MM.1S (cell line): ENCODE measurements around the gene MON2.

Experiments used
- DNase-seq: peaks from one replicate; pipeline ENCODE4 v3.0.0-alpha.2; 2015
- H2AFZ ChIP-seq: fragments of 300-600 bp; sonication (generic); 2 replicates; pipeline ENCODE4 v1.6.0; 2016; ENCODE audit warnings: antibody characterized with exemption, low read length
- H3F3A ChIP-seq: fragments of 300-600 bp; sonication (generic); 2 replicates; pipeline ENCODE4 v1.6.1; 2016; ENCODE audit warnings: mild to moderate bottlenecking, antibody characterized with exemption, low read length, moderate library complexity, mixed read lengths; ENCODE audit not compliant: insufficient read depth
- H3K27ac ChIP-seq: fragments of 300-600 bp; sonication (generic); 2 replicates; pipeline ENCODE4 v1.5.1; 2016; ENCODE audit warnings: mild to moderate bottlenecking, low read length
- H3K27me3 ChIP-seq: fragments of 300-600 bp; sonication (generic); replicated peaks from 2 replicates; pipeline ENCODE4 v1.6.0; 2016; ENCODE audit warnings: low read length; ENCODE audit not compliant: insufficient read depth
- H3K36me3 ChIP-seq: fragments of 300-600 bp; sonication (generic); replicated peaks from 2 replicates; pipeline ENCODE4 v1.6.1; 2016; ENCODE audit warnings: mild to moderate bottlenecking, low read length, mixed read lengths; ENCODE audit not compliant: insufficient read depth
- H3K4me1 ChIP-seq: fragments of 300-600 bp; sonication (generic); 2 replicates; pipeline ENCODE4 v1.6.1; 2016; ENCODE audit warnings: low read length, mixed read lengths
- H3K4me2 ChIP-seq: fragments of 300-600 bp; sonication (generic); 2 replicates; pipeline ENCODE4 v1.6.0; 2016; ENCODE audit warnings: low read depth, low read length
- H3K4me3 ChIP-seq: fragments of 300-600 bp; sonication (generic); 2 replicates; pipeline ENCODE4 v1.5.1; 2016; ENCODE audit warnings: low read length, mixed read lengths
- H3K79me2 ChIP-seq: fragments of 300-600 bp; sonication (generic); 2 replicates; pipeline ENCODE4 v1.6.1; 2016; ENCODE audit warnings: mixed run types, low read length, mixed read lengths
- H3K9ac ChIP-seq: fragments of 300-600 bp; sonication (generic); 2 replicates; pipeline ENCODE4 v1.6.1; 2016; ENCODE audit warnings: low read length, mixed read lengths
- H3K9me2 ChIP-seq: fragments of 300-600 bp; sonication (generic); replicated peaks from 2 replicates; pipeline ENCODE4 v1.6.1; 2016; ENCODE audit warnings: mild to moderate bottlenecking, low read length, mixed read lengths; ENCODE audit not compliant: insufficient read depth
- H3K9me3 ChIP-seq: fragments of 300-600 bp; sonication (generic); replicated peaks from 2 replicates; pipeline ENCODE4 v1.6.1; 2016; ENCODE audit warnings: mild to moderate bottlenecking, low read length, mixed read lengths; ENCODE audit not compliant: insufficient read depth
- H4K20me1 ChIP-seq: fragments of 300-600 bp; sonication (generic); 2 replicates; pipeline ENCODE4 v1.6.1; 2016; ENCODE audit warnings: mild to moderate bottlenecking, low read length, moderate library complexity, mixed read lengths; ENCODE audit not compliant: insufficient read depth
- CTCF ChIP-seq: fragments of 300-600 bp; sonication (generic); IDR thresholded peaks from 2 replicates; pipeline ENCODE4 v1.5.1; 2016; ENCODE audit warnings: antibody characterized with exemption, low read length, mixed read lengths
- EZH2 ChIP-seq: fragments of 300-600 bp; sonication (generic); optimal IDR thresholded peaks from 2 replicates; pipeline ENCODE3; 2017; ENCODE audit warnings: low read depth, mild to moderate bottlenecking, antibody characterized with exemption, low read length, mixed read lengths
- EZH2phosphoT487 ChIP-seq: fragments of 300-600 bp; sonication (generic); IDR thresholded peaks from 2 replicates; pipeline ENCODE4 v1.6.1; 2018; ENCODE audit warnings: antibody characterized with exemption, low read length

MON2 gene

GRCh38 chr12:62536546-62536945 is 69.9 kb downstream of the MON2 start:
- Histone ChIP-seq H4K20me1 (no peaks in the 10 kb centered on the region), H3F3A (no peaks in the 10 kb centered on the region), H2AFZ (no peak overlapping the region), H3K4me2 (no peak overlapping the region), H3K9me3 (no peaks in the 10 kb centered on the region), H3K27me3 (no peaks in the 10 kb centered on the region), H3K9ac (no peak overlapping the region), H3K79me2 (no peaks in the 10 kb centered on the region), H3K4me3 (no peak overlapping the region), H3K27ac (no peak overlapping the region), H3K36me3 (peaks cover 4% of the 10 kb centered on the region), H3K4me1 (no peaks in the 10 kb centered on the region), H3K9me2 (no peaks in the 10 kb centered on the region)
- DNase-seq = no peak
- TF ChIP-seq EZH2 (no peak), CTCF (no peak), EZH2phosphoT487 (no peak)

GRCh38 chr12:62537551-62537950 is 70.9 kb downstream of the MON2 start:
- TF ChIP-seq EZH2phosphoT487 = no peak
- no peak for TF ChIP-seq CTCF
- no peak for TF ChIP-seq EZH2
- Histone ChIP-seq H3K27ac (no peak overlapping the region), H3K27me3 (no peaks in the 10 kb centered on the region), H3K79me2 (no peaks in the 10 kb centered on the region), H3K4me2 (no peak overlapping the region), H3F3A (no peaks in the 10 kb centered on the region), H3K4me1 (peaks cover 4% of the 10 kb centered on the region), H3K9me2 (no peaks in the 10 kb centered on the region), H3K9ac (no peak overlapping the region), H3K36me3 (peaks cover 4% of the 10 kb centered on the region), H4K20me1 (no peaks in the 10 kb centered on the region), H2AFZ (no peak overlapping the region), H3K9me3 (no peaks in the 10 kb centered on the region), H3K4me3 (no peak overlapping the region)
- DNase-seq = no peak

- Histone ChIP-seq H3K79me2 (no peaks in the 10 kb centered on the region), H3K27ac (no peak overlapping the region), H3F3A (no peaks in the 10 kb centered on the region), H4K20me1 (no peaks in the 10 kb centered on the region), H2AFZ (no peak overlapping the region), H3K36me3 (peaks cover 4% of the 10 kb centered on the region), H3K27me3 (no peaks in the 10 kb centered on the region), H3K9me3 (no peaks in the 10 kb centered on the region), H3K9ac (no peak overlapping the region), H3K4me1 (peaks cover 8% of the 10 kb centered on the region), H3K9me2 (no peaks in the 10 kb centered on the region), H3K4me2 (no peak overlapping the region), H3K4me3 (no peak overlapping the region)
- no peak for TF ChIP-seq EZH2
- no peak for TF ChIP-seq CTCF
- no peak for TF ChIP-seq EZH2phosphoT487
- no peak for DNase-seq
These were observed 73.7 kb downstream of the MON2 start for GRCh38 chr12:62540354-62540753.
